H7 (cell line): ENCODE data around the gene ZNF860. TPM values are rescaled to one million over a fixed set of nuclear protein-coding genes. Genes with fewer than 3 reads are reported as not detected.

ENCODE experiments used
- DNase-seq: peaks from one replicate; pipeline ENCODE4 v3.0.0; 2012
- H3K27me3 ChIP-seq: 2 replicates; pipeline ENCODE4 v1.6.0; 2011; ENCODE audit warnings: mild to moderate bottlenecking, low read length; ENCODE audit not compliant: control insufficient read depth, insufficient read depth
- H3K36me3 ChIP-seq: replicated peaks from 2 replicates; pipeline ENCODE4 v1.5.1; 2011; ENCODE audit warnings: low read length; ENCODE audit not compliant: control insufficient read depth, insufficient read depth
- H3K4me3 ChIP-seq: 2 replicates; pipeline ENCODE4 v1.5.1; 2011; ENCODE audit warnings: low read depth, mild to moderate bottlenecking, control low read depth, low read length, moderate library complexity; ENCODE audit not compliant: insufficient read depth
- total RNA-seq: library from RNA; depleted of rRNA; stranded (reverse); fragments of >200 nt; shearing (Covaris generic); gene quantifications from 2 replicates; pipeline ENCODE4 v1.2.3, GENCODE V29; 2014

Gene ZNF860
- total RNA-seq, 1 experiment from 2014 or later: 1.5 TPM

DNA sequence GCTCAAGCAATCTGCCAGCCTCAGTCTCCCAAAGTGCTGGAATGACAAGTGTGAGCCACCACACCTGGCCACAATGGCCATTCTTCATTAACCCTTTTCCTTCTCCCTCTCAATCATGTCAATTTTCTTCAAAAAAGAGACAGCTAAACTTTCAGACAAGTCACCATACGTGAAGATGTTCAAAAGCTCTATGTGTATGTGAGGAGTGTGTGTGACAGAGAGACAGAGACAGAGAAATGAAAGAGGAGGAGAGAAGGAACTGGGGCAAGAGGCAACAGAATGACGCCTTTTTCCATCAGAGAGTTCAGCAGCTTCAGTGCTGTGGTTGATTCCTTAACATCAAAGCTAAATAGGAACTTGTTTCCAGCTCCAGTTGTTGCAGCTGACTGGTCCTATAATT, 27.9 kb upstream of the ZNF860 start:
- peaks cover 5% of the 10 kb centered on the region for H3K36me3 ChIP-seq
- H3K27me3 ChIP-seq: no peaks in the 10 kb centered on the region
- DNase-seq: no peak
- H3K4me3 ChIP-seq: no peak overlapping the region

DNA sequence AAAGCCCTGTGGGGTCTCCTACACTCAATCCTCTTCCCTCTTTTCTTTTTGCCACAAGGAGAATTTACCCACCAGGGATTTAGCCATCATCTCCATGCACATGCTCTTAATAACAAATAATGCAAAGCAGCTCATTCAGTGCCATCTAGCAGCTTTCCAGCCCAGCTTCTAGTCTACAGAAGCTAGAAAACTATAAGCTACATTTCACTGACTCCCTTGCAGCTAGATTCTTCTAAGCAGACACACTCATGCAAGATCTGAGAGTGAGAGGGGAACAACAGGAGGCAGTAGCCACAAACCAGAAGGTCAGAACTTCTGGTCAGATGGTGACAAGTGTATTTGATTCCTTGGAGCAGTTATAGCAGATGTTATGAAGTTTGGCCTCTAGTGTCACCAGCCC, 26.0 kb upstream of the ZNF860 start:
- Histone ChIP-seq H3K4me3 (no peak overlapping the region), H3K27me3 (no peaks in the 10 kb centered on the region), H3K36me3 (peaks cover 5% of the 10 kb centered on the region)
- no peak for DNase-seq

DNA sequence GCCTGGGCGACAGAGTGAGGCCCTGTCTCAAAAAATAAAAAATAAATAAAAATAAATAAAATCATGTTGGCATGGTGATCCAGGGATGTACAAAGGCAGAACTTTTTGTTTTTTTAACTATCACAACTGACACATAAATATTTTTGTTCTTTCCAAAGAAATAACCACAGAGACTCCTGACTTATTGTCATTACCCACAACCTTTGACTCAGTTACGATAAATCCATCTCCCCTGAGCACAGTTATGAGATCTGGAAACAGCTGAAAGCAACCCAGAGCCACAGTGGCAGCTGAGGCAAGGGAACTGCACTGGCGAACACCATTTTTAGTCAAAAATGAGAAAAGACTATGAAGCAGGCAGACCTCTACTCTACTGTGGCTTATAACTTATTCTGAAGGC, 24.4 kb upstream of the ZNF860 start:
- no peaks in the 10 kb centered on the region for H3K27me3 ChIP-seq
- peaks cover 5% of the 10 kb centered on the region for H3K36me3 ChIP-seq
- DNase-seq: no peak
- no peak overlapping the region for H3K4me3 ChIP-seq

DNA sequence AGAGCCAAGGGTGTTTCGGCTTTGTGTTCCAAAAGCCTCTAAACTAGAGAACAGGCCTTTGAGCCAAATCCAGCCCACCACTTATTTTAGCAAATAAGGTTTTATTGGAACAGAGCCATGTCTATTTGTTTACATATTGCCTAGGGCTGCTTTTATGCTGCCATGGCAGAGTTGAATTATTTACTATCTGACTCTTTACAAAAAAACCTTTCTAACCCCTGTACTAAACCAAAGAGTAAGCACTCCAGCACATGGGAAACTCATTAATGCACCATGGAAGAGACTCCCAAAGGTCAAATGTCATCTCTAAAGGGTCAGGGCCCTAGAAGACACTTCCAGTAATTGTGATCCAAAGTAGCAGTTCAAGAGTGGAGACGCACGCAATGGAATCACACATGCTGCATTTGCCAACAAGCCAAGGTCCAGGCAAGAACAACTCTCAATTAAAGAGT, 22.8 kb upstream of the ZNF860 start:
- Histone ChIP-seq H3K36me3 (peaks cover 5% of the 10 kb centered on the region), H3K4me3 (peak overlapping the region; percentile 26), H3K27me3 (no peaks in the 10 kb centered on the region)
- DNase-seq: no peak

DNA sequence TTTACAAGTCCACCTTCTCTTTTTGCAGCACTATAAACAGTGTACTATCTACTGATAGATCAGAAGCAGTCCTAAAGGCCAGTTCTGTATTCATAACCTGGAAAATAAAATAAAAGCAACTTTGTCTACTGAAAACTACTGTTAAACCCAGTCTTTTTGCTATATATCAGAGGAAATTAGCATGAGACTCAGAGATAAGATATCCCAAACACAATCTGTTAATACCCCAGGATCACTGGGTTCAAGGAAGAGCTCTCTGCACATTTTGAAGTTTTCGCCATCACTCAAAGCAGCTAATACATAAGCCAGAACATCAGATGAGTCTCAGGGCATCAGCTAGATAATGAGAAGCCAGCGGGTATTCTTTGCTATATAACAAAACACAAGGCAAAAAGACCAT, 22.3 kb upstream of the ZNF860 start:
- Histone ChIP-seq H3K27me3 (no peaks in the 10 kb centered on the region), H3K36me3 (peaks cover 5% of the 10 kb centered on the region), H3K4me3 (peak overlapping the region; percentile 26)
- DNase-seq: no peak

DNA sequence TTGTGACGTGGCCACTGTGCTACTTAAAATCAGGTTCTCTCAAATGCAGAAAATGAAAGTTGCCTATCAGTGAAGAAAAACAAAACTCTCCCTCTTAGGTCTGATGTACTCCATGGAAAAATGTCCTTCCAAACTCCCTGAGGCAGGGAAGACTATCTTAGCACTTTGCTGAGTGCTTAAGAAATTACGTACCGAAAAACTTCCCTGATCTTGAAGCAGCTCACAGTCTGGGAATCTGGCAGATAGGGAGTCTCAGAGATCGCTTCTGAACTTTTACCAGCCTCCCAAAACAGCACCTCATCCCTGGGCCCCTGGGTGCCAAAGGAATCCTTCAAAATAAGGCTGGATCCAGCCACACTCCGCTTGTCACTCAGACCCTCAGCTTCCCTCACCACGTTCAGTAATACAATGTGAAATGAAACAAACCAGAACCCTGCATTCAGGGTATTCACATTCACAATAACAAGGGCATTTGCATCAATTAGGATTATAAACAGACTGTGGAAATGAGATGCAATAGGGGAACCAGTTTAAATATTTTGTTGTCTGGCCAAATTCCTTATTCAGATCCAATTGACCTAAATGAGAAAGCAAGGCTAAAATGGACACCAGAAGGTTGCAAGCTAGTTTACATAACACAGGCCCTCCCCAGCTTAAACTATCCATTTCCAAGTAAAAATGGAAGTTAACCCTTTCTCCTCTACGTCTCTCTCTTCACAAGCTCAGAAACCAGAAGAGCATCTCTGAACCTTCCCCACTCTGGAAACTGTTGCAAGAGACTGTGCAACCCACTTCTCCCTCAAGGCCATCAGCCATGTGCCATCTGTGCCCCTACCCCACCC, 21.4 kb upstream of the ZNF860 start:
- Histone ChIP-seq H3K4me3 (peak overlapping the region; percentile 26), H3K27me3 (no peaks in the 10 kb centered on the region), H3K36me3 (peaks cover 5% of the 10 kb centered on the region)
- DNase-seq: peak; percentile 13

DNA sequence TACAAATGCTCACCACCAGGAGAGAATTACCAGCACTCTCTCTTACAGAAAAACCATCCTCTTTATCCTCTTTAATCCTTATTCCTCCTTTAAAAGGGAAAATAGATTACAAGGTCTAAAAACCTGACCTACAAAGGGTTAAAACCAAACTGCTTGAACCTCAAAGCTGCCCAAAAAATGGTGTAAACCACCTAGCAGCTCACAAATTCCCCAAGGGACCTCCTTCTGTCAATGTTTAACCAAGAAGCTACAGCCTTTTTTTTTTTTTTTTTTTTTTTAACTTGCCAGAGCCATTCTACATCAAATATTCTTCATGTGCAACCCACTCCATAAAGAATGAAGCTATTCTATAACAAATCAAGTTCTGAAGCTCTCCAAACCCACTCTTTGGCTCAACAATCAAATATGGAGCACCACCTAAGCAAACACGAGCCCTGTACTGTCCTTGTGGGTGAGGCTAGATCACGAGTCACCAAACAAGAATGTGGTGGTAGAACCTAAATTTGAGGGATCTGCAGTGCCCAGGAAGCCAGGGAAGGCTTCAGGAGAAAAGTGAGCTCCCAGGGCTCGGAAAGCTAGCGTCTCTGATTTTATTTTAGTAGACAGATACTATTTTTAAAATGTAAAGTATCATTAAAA, 20.6 kb upstream of the ZNF860 start:
- peaks cover 1% of the 10 kb centered on the region for H3K36me3 ChIP-seq
- DNase-seq: no peak
- H3K27me3 ChIP-seq: no peaks in the 10 kb centered on the region
- H3K4me3 ChIP-seq: no peak overlapping the region

DNA sequence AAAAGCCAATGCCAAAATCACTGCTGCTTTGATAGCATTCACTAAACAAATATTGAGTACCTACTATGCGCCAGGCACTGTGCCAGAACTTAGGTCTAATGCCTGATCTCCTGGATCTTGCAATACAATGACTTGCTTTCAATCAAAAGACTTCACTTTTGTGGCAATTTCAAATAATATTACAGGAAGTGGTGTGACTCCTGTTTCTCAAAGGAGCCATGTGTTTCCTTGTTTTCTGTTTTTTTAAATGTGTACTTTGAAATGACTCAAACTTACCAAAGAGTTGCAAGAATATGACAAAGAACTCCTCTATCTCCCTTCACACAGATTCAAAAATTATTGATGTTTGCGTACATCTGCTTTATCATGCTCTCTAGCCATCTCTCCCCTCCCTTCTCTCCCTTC, 18.7 kb upstream of the ZNF860 start:
- no peak for DNase-seq

DNA sequence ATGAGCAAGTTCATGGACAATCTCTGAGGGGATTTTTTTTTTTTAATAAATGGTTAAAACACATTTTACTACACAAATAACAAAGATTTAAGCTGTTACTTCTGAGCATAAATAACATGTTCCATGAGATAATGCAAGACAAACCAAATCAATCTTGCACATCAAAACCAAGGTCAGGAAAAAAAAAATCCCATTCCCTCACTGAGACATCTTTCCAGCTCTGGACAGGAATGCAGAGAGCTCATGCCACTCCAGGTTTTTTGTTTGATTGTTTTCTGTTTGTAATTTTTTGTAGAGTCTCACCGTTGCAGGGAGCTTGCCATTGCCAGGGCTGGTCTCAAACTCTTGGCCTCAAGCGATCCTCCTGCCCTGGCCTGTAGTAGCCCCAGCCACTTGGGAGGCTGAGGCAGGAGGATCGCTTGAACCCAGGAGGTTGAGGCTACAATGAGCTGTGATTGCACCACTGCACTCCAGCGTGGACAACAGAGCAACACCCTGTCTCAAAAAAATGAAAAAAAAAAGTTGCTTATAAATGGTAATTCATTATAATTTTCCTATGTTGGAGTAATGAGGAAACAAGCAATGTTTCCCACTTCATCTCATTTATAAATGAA, 14.5 kb upstream of the ZNF860 start:
- no peak for DNase-seq
- Histone ChIP-seq H3K27me3 (no peaks in the 10 kb centered on the region), H3K36me3 (no peaks in the 10 kb centered on the region), H3K4me3 (no peak overlapping the region)

More for the DNA sequence above, 18.7 kb upstream of the ZNF860 start:
- Histone ChIP-seq H3K27me3 (no peaks in the 10 kb centered on the region), H3K36me3 (no peaks in the 10 kb centered on the region), H3K4me3 (no peak overlapping the region)

DNA sequence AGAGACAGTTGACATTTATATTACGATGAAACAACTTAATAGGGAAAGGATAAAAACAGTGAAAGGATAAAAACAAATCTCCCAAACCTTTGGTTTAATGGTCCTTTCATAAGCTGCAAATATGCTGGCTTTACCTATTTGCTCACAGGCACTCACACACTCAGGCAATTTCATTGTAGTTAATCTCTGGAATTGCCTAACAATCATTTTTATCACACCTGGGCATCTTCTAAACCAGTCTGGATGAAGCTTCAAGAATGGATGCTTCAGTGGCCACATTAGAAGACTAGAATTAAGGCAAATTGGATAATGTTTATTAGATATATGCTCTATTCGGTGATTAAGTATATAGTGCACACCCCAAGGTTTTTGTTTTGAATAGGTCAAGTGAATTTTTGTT, 14.0 kb upstream of the ZNF860 start:
- H3K27me3 ChIP-seq: no peaks in the 10 kb centered on the region
- no peak for DNase-seq
- no peak overlapping the region for H3K4me3 ChIP-seq
- H3K36me3 ChIP-seq: no peaks in the 10 kb centered on the region

DNA sequence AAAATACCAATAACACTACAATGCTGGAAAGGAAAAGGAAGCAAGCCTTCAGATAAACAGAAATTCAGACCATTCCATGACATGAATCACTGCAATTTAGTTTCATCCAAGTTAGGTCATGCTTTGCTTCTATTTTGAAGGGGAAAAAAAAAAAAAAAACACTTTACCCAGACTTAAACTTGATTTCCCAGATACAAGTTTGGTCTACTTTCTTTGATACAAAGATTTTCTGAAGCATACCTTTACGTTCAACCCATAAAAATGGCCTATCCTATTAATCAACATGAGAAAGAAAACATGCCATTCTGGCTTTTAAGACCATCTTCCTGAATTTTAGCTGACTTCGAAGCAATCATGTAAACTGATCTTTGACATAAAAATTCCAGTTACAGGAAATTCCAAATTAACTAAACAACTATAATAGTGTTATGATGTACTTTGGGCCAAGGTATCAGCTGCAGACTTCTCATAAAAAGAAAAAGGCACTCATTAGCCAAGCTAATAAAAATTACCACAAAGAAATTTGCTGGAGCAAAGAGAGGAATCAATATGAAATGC, 13.1 kb upstream of the ZNF860 start:
- H3K4me3 ChIP-seq: no peak overlapping the region
- DNase-seq: no peak

DNA sequence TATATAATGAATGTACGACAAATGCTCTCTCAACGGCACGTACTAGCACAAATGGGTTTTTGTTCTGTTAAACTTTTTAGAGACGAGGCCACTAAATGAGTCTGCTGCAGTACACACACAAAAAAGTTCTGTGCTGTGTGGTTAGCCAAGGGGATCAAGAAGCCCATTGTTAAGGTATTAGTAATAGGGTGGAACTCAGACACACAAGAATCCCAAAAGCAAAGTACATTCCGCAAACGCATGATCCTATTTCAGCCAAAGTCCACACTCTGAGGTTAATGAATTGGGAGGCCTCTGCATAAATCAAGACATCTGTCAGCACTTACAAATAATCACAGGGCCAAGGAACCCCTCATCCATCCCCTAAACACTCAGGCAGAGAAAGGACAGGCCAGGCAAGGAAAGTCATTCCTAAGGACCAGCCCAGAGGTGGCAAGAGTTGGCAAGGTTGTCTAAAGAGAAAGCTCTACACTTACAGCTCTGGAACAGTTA, 12.6 kb upstream of the ZNF860 start:
- no peaks in the 10 kb centered on the region for H3K27me3 ChIP-seq
- H3K4me3 ChIP-seq: no peak overlapping the region
- no peak for DNase-seq
- no peaks in the 10 kb centered on the region for H3K36me3 ChIP-seq

More for the DNA sequence above, 13.1 kb upstream of the ZNF860 start:
- Histone ChIP-seq H3K36me3 (no peaks in the 10 kb centered on the region), H3K27me3 (no peaks in the 10 kb centered on the region)

DNA sequence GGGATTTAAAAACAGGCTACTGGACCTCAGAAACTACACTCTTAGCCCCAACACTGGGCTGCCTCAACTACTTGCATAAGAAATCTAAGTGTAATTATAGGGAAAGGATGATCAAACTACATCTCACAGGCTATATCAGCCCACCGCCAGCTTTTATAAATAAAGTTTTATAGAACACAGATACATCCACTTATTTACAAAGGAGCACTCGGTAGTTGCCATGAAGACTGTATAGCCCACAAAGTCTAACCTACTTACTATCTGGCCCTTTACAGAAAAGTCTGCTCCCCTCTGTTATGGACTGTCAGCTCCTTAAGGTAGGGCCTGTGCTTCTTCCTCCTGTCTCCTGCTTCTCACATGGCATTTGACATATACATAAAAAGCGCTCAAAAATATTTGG, 9.9 kb upstream of the ZNF860 start:
- Histone ChIP-seq H3K27me3 (no peaks in the 10 kb centered on the region), H3K36me3 (no peaks in the 10 kb centered on the region; the same call in 1 of the 2 replicates), H3K4me3 (no peak overlapping the region)
- DNase-seq: no peak

DNA sequence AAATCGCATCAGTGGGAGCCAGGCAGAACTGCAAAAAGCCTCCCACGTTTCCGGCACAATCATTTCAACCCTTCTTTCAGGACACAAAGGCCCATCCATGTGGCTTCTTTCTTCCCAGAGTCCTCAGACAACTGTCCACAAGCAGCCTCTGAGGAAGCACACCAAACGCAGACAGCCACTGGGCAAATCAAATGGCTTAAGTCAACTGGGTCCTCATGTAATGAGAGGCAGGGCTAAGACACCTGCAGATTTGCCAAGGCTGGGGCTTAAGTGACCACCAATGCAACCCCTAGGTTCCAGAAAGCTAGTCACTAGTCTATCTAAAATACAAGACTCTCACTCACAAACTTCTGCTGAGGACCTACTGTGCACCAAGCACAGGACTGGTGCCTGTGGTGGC, 8.5 kb upstream of the ZNF860 start:
- H3K36me3 ChIP-seq: peaks cover 4% of the 10 kb centered on the region
- H3K4me3 ChIP-seq: no peak overlapping the region
- no peak for DNase-seq
- no peaks in the 10 kb centered on the region for H3K27me3 ChIP-seq
